HepG2 (cell line): ENCODE measurements around the gene CD81. TPM values are rescaled to one million over a fixed set of nuclear protein-coding genes. Genes with fewer than 3 reads are reported as not detected.

Experiments
- ATAC-seq: fragments of 200-7000 bp; cut with Tn5 transposase; 3 replicates; pipeline ENCODE4 v1.9.1; 2020; ENCODE audit warnings: mild to moderate bottlenecking, moderate library complexity
- BruUV-seq: library from RNA; stranded (reverse); fragments of 400-500 nt; replicated peaks from 2 replicates; lab custom pipeline; 2021; lab: Mats Ljungman, UMichigan
- CTCF ChIA-PET: fragments of 300-600 bp; formaldehyde crosslinking; extraction: SDS; loops from one replicate; lab custom pipeline; 2021; ENCODE audit warnings: low total read pairs, inconsistent platforms, low intra/inter-chr PET ratio; lab: Yijun Ruan, JAX
- POLR2A ChIA-PET: fragments of 350-600 bp; sonication (Branson Sonifier 250); formaldehyde crosslinking; loops from one replicate; lab custom pipeline; 2020; ENCODE audit warnings: antibody characterized with exemption, inconsistent platforms; lab: Yijun Ruan, JAX
- DNase-seq: peaks from one replicate; pipeline ENCODE4 v3.0.0-alpha.2; 2015; ENCODE audit warnings: low spot score
- FAIRE-seq: peaks from 3 replicates; lab custom pipeline; 2011; peaks lifted over from hg19 to GRCh38; lab: Jason Lieb, UNC
- H2AFZ ChIP-seq: one replicate; pipeline ENCODE4 v1.6.1; 2011; ENCODE audit warnings: low read length, inconsistent platforms
- H3K27ac ChIP-seq: fragments of 300-600 bp; 3 replicates; pipeline ENCODE4 v1.8.0; 2011; ENCODE audit warnings: mixed run types, mild to moderate bottlenecking, mixed read lengths, low read length, inconsistent platforms; ENCODE audit not compliant: insufficient read depth; ENCODE audit errors: extremely low read length
- H3K27me3 ChIP-seq, 2 experiments: fragments of 200-600 bp in 1 of 2; 2 replicates in 1 of 2; 3 replicates in 1 of 2; pipeline versions ENCODE4 v1.6.0 to v1.8.0; 2011; ENCODE audit warnings: low read length in 2 of 2, mild to moderate bottlenecking in 2 of 2, moderate library complexity in 2 of 2, inconsistent platforms in 1 of 2; ENCODE audit not compliant: insufficient read depth in 2 of 2, control insufficient read depth in 1 of 2
- H3K36me3 ChIP-seq, 2 experiments: fragments of 200-600 bp in 1 of 2; replicated peaks in 1 of 2; 2 replicates in 1 of 2; 3 replicates in 1 of 2; pipeline versions ENCODE4 v1.5.1 to v1.8.0; 2011; ENCODE audit warnings: low read length in 2 of 2, inconsistent platforms in 1 of 2; ENCODE audit not compliant: insufficient read depth in 2 of 2, control insufficient read depth in 1 of 2
- H3K4me1 ChIP-seq: 2 replicates; pipeline ENCODE4 v1.5.1; 2012; ENCODE audit warnings: low read length, inconsistent platforms; ENCODE audit not compliant: insufficient read depth
- H3K4me2 ChIP-seq: 2 replicates; pipeline ENCODE4 v1.6.0; 2011; ENCODE audit warnings: low read depth, low read length, inconsistent platforms
- H3K4me3 ChIP-seq, 3 experiments: fragments of 200-600 bp in 1 of 3; sonication (generic), shearing (Covaris generic) in 1 of 3; replicated peaks in 1 of 3; 2 replicates each; pipeline ENCODE4 v1.5.1; 2011 to 2016; ENCODE audit warnings: low read length in 3 of 3, inconsistent platforms in 2 of 3, low read depth in 2 of 3, mild to moderate bottlenecking in 2 of 3, control low read depth in 1 of 3, mixed read lengths in 1 of 3; ENCODE audit not compliant: insufficient read depth in 1 of 3
- H3K79me2 ChIP-seq: one replicate; pipeline ENCODE4 v1.6.1; 2011; ENCODE audit warnings: low read length, inconsistent platforms; ENCODE audit not compliant: insufficient read depth
- H3K9ac ChIP-seq: 2 replicates; pipeline ENCODE4 v1.6.0; 2011; ENCODE audit warnings: mild to moderate bottlenecking, low read depth, low read length, inconsistent platforms; ENCODE audit not compliant: insufficient read depth
- H3K9me3 ChIP-seq: 2 replicates; pipeline ENCODE4 v1.5.1; 2012; ENCODE audit warnings: mild to moderate bottlenecking, low read length
- H4K20me1 ChIP-seq: 2 replicates; pipeline ENCODE4 v1.6.0; 2011; ENCODE audit warnings: inconsistent platforms, mild to moderate bottlenecking, low read length, moderate library complexity; ENCODE audit not compliant: insufficient read depth
- GATAD1 ChIP-seq: IDR thresholded peaks from 2 replicates; pipeline ENCODE4 v1.6.1; 2016; ENCODE audit warnings: missing genetic modification reagents, missing compliant biosample characterization
- HINFP ChIP-seq: sonication (generic); formaldehyde crosslinking; IDR thresholded peaks from 2 replicates; pipeline ENCODE4 v1.4.0; 2020; ENCODE audit warnings: low read depth, mild to moderate bottlenecking, missing genetic modification reagents
- IRF9 ChIP-seq: sonication (generic); formaldehyde crosslinking; IDR thresholded peaks from 2 replicates; pipeline ENCODE4 v1.8.0; 2022; ENCODE audit warnings: missing genetic modification reagents, mild to moderate bottlenecking, borderline replicate concordance
- JARID2 ChIP-seq: sonication (generic); formaldehyde crosslinking; IDR thresholded peaks from 2 replicates; pipeline ENCODE4 v1.8.1; 2023; ENCODE audit warnings: missing genetic modification reagents, inconsistent platforms; ENCODE audit not compliant: insufficient replicate concordance
- KDM4B ChIP-seq: sonication (generic); formaldehyde crosslinking; IDR thresholded peaks from 2 replicates; pipeline ENCODE4 v1.4.0; 2020; ENCODE audit warnings: missing genetic modification reagents
- NFATC3 ChIP-seq: sonication (generic); formaldehyde crosslinking; IDR thresholded peaks from 2 replicates; pipeline ENCODE4 v1.5.1; 2020; ENCODE audit warnings: mild to moderate bottlenecking, missing genetic modification reagents
- PRDM4 ChIP-seq: sonication (generic); formaldehyde crosslinking; IDR thresholded peaks from 2 replicates; pipeline ENCODE4 v1.9.0; 2021; ENCODE audit warnings: missing genetic modification reagents, borderline replicate concordance
- SMAD1 ChIP-seq: sonication (generic); formaldehyde crosslinking; IDR thresholded peaks from 2 replicates; pipeline ENCODE4 v1.4.0; 2020; ENCODE audit warnings: missing genetic modification reagents, low read depth, mild to moderate bottlenecking, borderline replicate concordance
- STAT5B ChIP-seq: sonication (generic); formaldehyde crosslinking; IDR thresholded peaks from 2 replicates; pipeline ENCODE4 v1.4.0; 2020; ENCODE audit warnings: missing genetic modification reagents
- TAF1 ChIP-seq: sonication (generic); formaldehyde crosslinking; IDR thresholded peaks from 2 replicates; pipeline ENCODE4 v1.4.0; 2020; ENCODE audit warnings: missing genetic modification reagents
- ZFP41 ChIP-seq: sonication (generic); formaldehyde crosslinking; IDR thresholded peaks from 2 replicates; pipeline ENCODE4 v1.4.0; 2020; ENCODE audit warnings: mild to moderate bottlenecking, missing genetic modification reagents, borderline replicate concordance
- ZFY ChIP-seq: sonication (generic); formaldehyde crosslinking; IDR thresholded peaks from 2 replicates; pipeline ENCODE4 v1.4.0; 2020; ENCODE audit warnings: missing genetic modification reagents
- ZNF180 ChIP-seq: sonication (generic); formaldehyde crosslinking; IDR thresholded peaks from 2 replicates; pipeline ENCODE4 v1.4.0; 2020; ENCODE audit warnings: low read depth, missing genetic modification reagents, borderline replicate concordance
- ZNF431 ChIP-seq: sonication (generic); formaldehyde crosslinking; IDR thresholded peaks from 2 replicates; pipeline ENCODE4 v1.9.0; 2022; ENCODE audit warnings: missing genetic modification reagents, low read depth, mild to moderate bottlenecking, borderline replicate concordance
- ZNF792 ChIP-seq: IDR thresholded peaks from 2 replicates; pipeline ENCODE4 v1.6.1; 2016
- whole genome bisulfite sequencing: methylation state at CpG from one replicate; pipeline ENCODE4 v1.1.6; 2017; ENCODE audit warnings: low lambda C conversion rate; 5-methylcytosine and 5-hydroxymethylcytosine counted together
- in situ Hi-C: cut with HindIII; loops from 2 replicates; pipeline ENCODE4 v1.10.0; 2017; ENCODE audit warnings: low pct_unique_long_range_greater_than_20kb; ENCODE audit not compliant: extremely low pct_ligation_motif_present
- intact Hi-C: fragments of 100-400 bp; cut with micrococcal nuclease; formaldehyde crosslinking; loops from one replicate; pipeline ENCODE4 v1.10.0; 2022; ENCODE audit not compliant: unreplicated experiment
- polyA plus RNA-seq, 8 experiments: library from polyadenylated mRNA; depleted of rRNA in 3 of 8; stranded (reverse) in 7 of 8; unstranded in 1 of 8; fragments of >200 nt; fragmentation: Illumina TruSeq in 4 of 8; extraction: Trizol in 4 of 8; gene quantifications; 2 replicates each; pipeline versions ENCODE4 v1.2.1 to v1.2.3, GENCODE V29; 2011 to 2016; ENCODE audit warnings: low read depth in 4 of 8, missing spikeins in 1 of 8, mixed read lengths in 1 of 8; ENCODE audit not compliant: insufficient read depth in 1 of 8
- total RNA-seq, 5 experiments: library from RNA; depleted of rRNA; stranded (reverse); fragments of >200 nt; fragmentation: Illumina TruSeq; extraction: Trizol; gene quantifications; 2 replicates each; pipeline ENCODE4 v1.2.3, GENCODE V29; 2016; ENCODE audit warnings: low read depth in 1 of 5
- TF ChIP-seq, protein P1 (sequence below): sonication (generic); formaldehyde crosslinking; IDR thresholded peaks from 2 replicates; pipeline ENCODE4 v1.5.1; 2020; ENCODE audit warnings: missing genetic modification reagents, mild to moderate bottlenecking, borderline replicate concordance

CD81 gene
- total and polyA plus RNA-seq, 2 of the 13 experiments (the other 11 are each of a cell fraction or from before 2014, with no cell fraction given) = not detected

- no peaks in the 10 kb centered on the region for H3K4me1 ChIP-seq
- intact Hi-C loops = loop anchor here (5.0 kb wide), 1 partner anchor 470 kb away; no protein-coding TSS in a partner anchor
- no peak overlapping the region for H3K9ac ChIP-seq
- peaks cover 1 to 49% of the 10 kb centered on the region in 2 experiments; a peak in 4 of 5 replicates for H3K27me3 ChIP-seq
- 23% methylated on average over 4 of the region's 4 CpGs for WGBS
- H3K36me3 ChIP-seq = no peaks in the 10 kb centered on the region
- no peak for TF ChIP-seq ZFY (CRISPR knock-in tag)
- TF ChIP-seq IRF9 = no peak
- no peak for TF ChIP-seq KDM4B
- TF ChIP-seq NFATC3 (CRISPR knock-in tag) = no peak
- TF ChIP-seq ZNF431 (CRISPR knock-in tag) = no peak
- TF ChIP-seq ZNF180 (CRISPR knock-in tag) = no peak
- no peak for TF ChIP-seq ZNF792 (CRISPR knock-in tag)
- no peak for TF ChIP-seq HINFP
- TF ChIP-seq JARID2 (CRISPR knock-in tag) = no peak
- no peak for TF ChIP-seq PRDM4 (CRISPR knock-in tag)
- TF ChIP-seq, protein P1, sequence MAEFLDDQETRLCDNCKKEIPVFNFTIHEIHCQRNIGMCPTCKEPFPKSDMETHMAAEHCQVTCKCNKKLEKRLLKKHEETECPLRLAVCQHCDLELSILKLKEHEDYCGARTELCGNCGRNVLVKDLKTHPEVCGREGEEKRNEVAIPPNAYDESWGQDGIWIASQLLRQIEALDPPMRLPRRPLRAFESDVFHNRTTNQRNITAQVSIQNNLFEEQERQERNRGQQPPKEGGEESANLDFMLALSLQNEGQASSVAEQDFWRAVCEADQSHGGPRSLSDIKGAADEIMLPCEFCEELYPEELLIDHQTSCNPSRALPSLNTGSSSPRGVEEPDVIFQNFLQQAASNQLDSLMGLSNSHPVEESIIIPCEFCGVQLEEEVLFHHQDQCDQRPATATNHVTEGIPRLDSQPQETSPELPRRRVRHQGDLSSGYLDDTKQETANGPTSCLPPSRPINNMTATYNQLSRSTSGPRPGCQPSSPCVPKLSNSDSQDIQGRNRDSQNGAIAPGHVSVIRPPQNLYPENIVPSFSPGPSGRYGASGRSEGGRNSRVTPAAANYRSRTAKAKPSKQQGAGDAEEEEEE (CRISPR knock-in tag) = no peak
- no peak for TF ChIP-seq TAF1 (CRISPR knock-in tag)
- no peak for TF ChIP-seq SMAD1 (CRISPR knock-in tag)
- TF ChIP-seq STAT5B = no peak
- TF ChIP-seq ZFP41 (CRISPR knock-in tag) = no peak
- TF ChIP-seq GATAD1 = no peak
- TF ChIP-seq, all 625 proteins: peak for 0
- FAIRE-seq (no peak), ATAC-seq (no peak), DNase-seq (no peak)
- in situ Hi-C loops = no loop called here
- Histone ChIP-seq H2AFZ (no peak overlapping the region), H3K27ac (no peak overlapping the region), H3K79me2 (no peaks in the 10 kb centered on the region), H3K9me3 (no peaks in the 10 kb centered on the region), H3K4me3 (no peak overlapping the region), H3K4me2 (no peak overlapping the region), H4K20me1 (no peaks in the 10 kb centered on the region)
- BruUV-seq = no TSS peak
- ChIA-PET POLR2A (no interaction called here), CTCF (no interaction called here)
Observed at GRCh38 chr11:2352420-2352819, 24.7 kb upstream of the CD81 start.
